Activated CD8-positive, alpha-beta T cell treated with anti-CD3 and anti-CD28 coated beads, Interleukin-2, amount 10 ng/mL, durations not matched to agents 7 days and 5 days (primary cell): ENCODE data around the gene ARNT2. TPM values are rescaled to one million over a fixed set of nuclear protein-coding genes. Genes with fewer than 3 reads are reported as not detected.

Experiments used
- ATAC-seq: fragments of 150-1000 bp; cut with Tn5 transposase; one replicate; pipeline ENCODE4 v1.10.0; 2021; ENCODE audit warnings: moderate library complexity
- CTCF ChIA-PET: fragments of 350-600 bp; sonication (Branson Sonifier 250); formaldehyde crosslinking; loops from one replicate; lab custom pipeline; 2021; ENCODE audit warnings: antibody characterized with exemption; lab: Charles Lee
- POLR2A ChIA-PET: fragments of 350-600 bp; sonication (Branson Sonifier 250); formaldehyde crosslinking; loops from one replicate; lab custom pipeline; 2021; ENCODE audit warnings: antibody characterized with exemption; lab: Charles Lee
- DNase-seq: peaks from one replicate; pipeline ENCODE4 v3.0.0-alpha.2; 2020
- H3K27ac Mint-ChIP-seq: one replicate; pipeline ENCODE4 v1.8.0; 2021; ENCODE audit warnings: mild to moderate bottlenecking, mixed read lengths
- H3K27me3 Mint-ChIP-seq: one replicate; pipeline ENCODE4 v1.8.0; 2021; ENCODE audit warnings: low read depth, mixed read lengths
- H3K36me3 Mint-ChIP-seq: one replicate; pipeline ENCODE4 v1.8.0; 2021; ENCODE audit warnings: low read depth, mixed read lengths
- H3K4me1 Mint-ChIP-seq: one replicate; pipeline ENCODE4 v1.8.0; 2021; ENCODE audit warnings: low read depth, mixed read lengths
- H3K4me3 Mint-ChIP-seq: one replicate; pipeline ENCODE4 v1.8.0; 2021; ENCODE audit warnings: mild to moderate bottlenecking, mixed read lengths
- H3K9me3 Mint-ChIP-seq: one replicate; pipeline ENCODE4 v1.8.0; 2022; ENCODE audit warnings: mixed read lengths; ENCODE audit not compliant: insufficient read depth
- total RNA-seq, 2 experiments: library from RNA; stranded (reverse); gene quantifications; one replicate each; pipeline ENCODE4 v1.2.3, GENCODE V29; 2021

ARNT2 gene
- total RNA-seq, 2 experiments from 2014 or later = not detected

- POLR2A ChIA-PET = no interaction called here
- Mint-ChIP-seq H3K27ac (no peak overlapping the region), H3K36me3 (no peaks in the 10 kb centered on the region), H3K4me3 (no peak overlapping the region), H3K27me3 (peaks cover 2% of the 10 kb centered on the region), H3K9me3 (no peaks in the 10 kb centered on the region), H3K4me1 (no peaks in the 10 kb centered on the region)
- DNase-seq (no peak), ATAC-seq (no peak)
- CTCF ChIA-PET = no interaction called here
Measured at GRCh38 chr15:80578206-80578595, 174.0 kb downstream of the ARNT2 start.

- Mint-ChIP-seq H3K27me3 (no peaks in the 10 kb centered on the region), H3K9me3 (no peaks in the 10 kb centered on the region), H3K27ac (no peak overlapping the region), H3K4me3 (no peak overlapping the region), H3K4me1 (no peaks in the 10 kb centered on the region), H3K36me3 (no peaks in the 10 kb centered on the region)
- POLR2A ChIA-PET = no interaction called here
- DNase-seq (no peak), ATAC-seq (no peak)
- CTCF ChIA-PET = no interaction called here
Measured at GRCh38 chr15:80578871-80579270, 174.7 kb downstream of the ARNT2 start.

GRCh38 chr15:80579611-80580010, 175.4 kb downstream of the ARNT2 start:
- POLR2A ChIA-PET = no interaction called here
- no peak for ATAC-seq
- H3K27ac Mint-ChIP-seq = no peak overlapping the region
- H3K27me3 Mint-ChIP-seq = peaks cover 2% of the 10 kb centered on the region
- H3K36me3 Mint-ChIP-seq = no peaks in the 10 kb centered on the region
- H3K4me3 Mint-ChIP-seq = no peak overlapping the region
- no peaks in the 10 kb centered on the region for H3K9me3 Mint-ChIP-seq
- CTCF ChIA-PET = no interaction called here
- H3K4me1 Mint-ChIP-seq = no peaks in the 10 kb centered on the region
- no peak for DNase-seq

GRCh38 chr15:80580106-80580505, 175.9 kb downstream of the ARNT2 start:
- DNase-seq (no peak), ATAC-seq (no peak)
- H3K9me3 Mint-ChIP-seq = no peaks in the 10 kb centered on the region
- H3K4me3 Mint-ChIP-seq = no peak overlapping the region
- ChIA-PET POLR2A (no interaction called here), CTCF (no interaction called here)
- H3K27ac Mint-ChIP-seq = no peak overlapping the region
- H3K4me1 Mint-ChIP-seq = no peaks in the 10 kb centered on the region
- H3K36me3 Mint-ChIP-seq = no peaks in the 10 kb centered on the region
- H3K27me3 Mint-ChIP-seq = peaks cover 2% of the 10 kb centered on the region

- Mint-ChIP-seq H3K27ac (no peak overlapping the region), H3K27me3 (peaks cover 2% of the 10 kb centered on the region), H3K9me3 (no peaks in the 10 kb centered on the region), H3K4me1 (no peaks in the 10 kb centered on the region), H3K36me3 (no peaks in the 10 kb centered on the region), H3K4me3 (no peak overlapping the region)
- ChIA-PET CTCF (no interaction called here), POLR2A (no interaction called here)
- no peak for ATAC-seq
- no peak for DNase-seq
Measured at GRCh38 chr15:80580536-80581260, 176.5 kb downstream of the ARNT2 start.

GRCh38 chr15:80581976-80582375, 177.8 kb downstream of the ARNT2 start:
- CTCF ChIA-PET = no interaction called here

GRCh38 chr15:80582816-80583423, 178.7 kb downstream of the ARNT2 start:
- Mint-ChIP-seq H3K27me3 (peaks cover 5% of the 10 kb centered on the region), H3K4me1 (no peaks in the 10 kb centered on the region), H3K36me3 (no peaks in the 10 kb centered on the region), H3K27ac (no peak overlapping the region), H3K9me3 (no peaks in the 10 kb centered on the region), H3K4me3 (no peak overlapping the region)
- no peak for DNase-seq
- ChIA-PET CTCF (no interaction called here), POLR2A (interaction anchor here (0.6 kb wide), 1 partner anchor 14 kb away, joined by 4 read pairs; no protein-coding TSS in a partner anchor)
- ATAC-seq = no peak

More at GRCh38 chr15:80581976-80582375, 177.8 kb downstream of the ARNT2 start:
- ATAC-seq = no peak
- Mint-ChIP-seq H3K36me3 (no peaks in the 10 kb centered on the region), H3K4me1 (no peaks in the 10 kb centered on the region), H3K9me3 (no peaks in the 10 kb centered on the region), H3K27me3 (peaks cover 5% of the 10 kb centered on the region), H3K4me3 (no peak overlapping the region), H3K27ac (no peak overlapping the region)
- DNase-seq = no peak
- POLR2A ChIA-PET = no interaction called here

- Mint-ChIP-seq H3K4me1 (no peaks in the 10 kb centered on the region), H3K27me3 (peaks cover 7% of the 10 kb centered on the region), H3K9me3 (no peaks in the 10 kb centered on the region), H3K36me3 (no peaks in the 10 kb centered on the region), H3K4me3 (no peak overlapping the region), H3K27ac (no peak overlapping the region)
- DNase-seq (no peak), ATAC-seq (no peak)
- POLR2A ChIA-PET = no interaction called here
- CTCF ChIA-PET = no interaction called here
Measured at GRCh38 chr15:80584561-80584964, 180.4 kb downstream of the ARNT2 start.

- no peaks in the 10 kb centered on the region for H3K36me3 Mint-ChIP-seq
- ChIA-PET POLR2A (no interaction called here), CTCF (no interaction called here)
- H3K4me1 Mint-ChIP-seq = no peaks in the 10 kb centered on the region
- no peak overlapping the region for H3K4me3 Mint-ChIP-seq
- H3K27me3 Mint-ChIP-seq = peaks cover 7% of the 10 kb centered on the region
- H3K9me3 Mint-ChIP-seq = no peaks in the 10 kb centered on the region
- no peak overlapping the region for H3K27ac Mint-ChIP-seq
- no peak for ATAC-seq
- no peak for DNase-seq
Measured at GRCh38 chr15:80584973-80585525, 180.9 kb downstream of the ARNT2 start.

GRCh38 chr15:80585544-80586018, 181.4 kb downstream of the ARNT2 start:
- H3K4me3 Mint-ChIP-seq = no peak overlapping the region
- no peaks in the 10 kb centered on the region for H3K4me1 Mint-ChIP-seq
- H3K27me3 Mint-ChIP-seq = peaks cover 7% of the 10 kb centered on the region
- CTCF ChIA-PET = no interaction called here
- H3K9me3 Mint-ChIP-seq = no peaks in the 10 kb centered on the region
- no peak overlapping the region for H3K27ac Mint-ChIP-seq
- ATAC-seq = no peak
- POLR2A ChIA-PET = no interaction called here
- no peaks in the 10 kb centered on the region for H3K36me3 Mint-ChIP-seq
- no peak for DNase-seq

GRCh38 chr15:80586161-80586560, 182.0 kb downstream of the ARNT2 start:
- CTCF ChIA-PET = no interaction called here

GRCh38 chr15:80587007-80587406, 182.8 kb downstream of the ARNT2 start:
- Mint-ChIP-seq H3K4me3 (no peak overlapping the region), H3K4me1 (no peaks in the 10 kb centered on the region), H3K9me3 (no peaks in the 10 kb centered on the region), H3K27me3 (peaks cover 7% of the 10 kb centered on the region), H3K36me3 (no peaks in the 10 kb centered on the region), H3K27ac (no peak overlapping the region)
- ATAC-seq (no peak), DNase-seq (no peak)
- CTCF ChIA-PET = no interaction called here
- POLR2A ChIA-PET = no interaction called here

More at GRCh38 chr15:80586161-80586560, 182.0 kb downstream of the ARNT2 start:
- POLR2A ChIA-PET = no interaction called here
- ATAC-seq = no peak
- H3K27ac Mint-ChIP-seq = no peak overlapping the region
- H3K27me3 Mint-ChIP-seq = peaks cover 7% of the 10 kb centered on the region
- DNase-seq = no peak
- H3K4me3 Mint-ChIP-seq = no peak overlapping the region
- no peaks in the 10 kb centered on the region for H3K4me1 Mint-ChIP-seq
- no peaks in the 10 kb centered on the region for H3K9me3 Mint-ChIP-seq
- H3K36me3 Mint-ChIP-seq = no peaks in the 10 kb centered on the region
